ENCODE results near the gene TMC3. TPM values are rescaled to one million over a fixed set of nuclear protein-coding genes. Genes with fewer than 3 reads are reported as not detected.

Gene TMC3
- total and polyA plus RNA-seq, 5 donors = 0.02 to 0.14 TPM; not detected in 3

- H3K27ac ChIP-seq (ENCODE audit: low read length) = no peak overlapping the region
- no peak for ATAC-seq
- WGBS = 96% methylated on average over 4 of the region's 4 CpGs
- H3K27me3 ChIP-seq (ENCODE audit: control insufficient read depth, insufficient read depth) = no peaks in the 10 kb centered on the region
- H3K4me1 ChIP-seq (ENCODE audit: control insufficient read depth, insufficient read depth, low read length) = no peaks in the 10 kb centered on the region
- intact Hi-C loops (cut with DNase I) = no loop called here
- DNase-seq = no peak
- no peaks in the 10 kb centered on the region for H3K9me3 ChIP-seq (ENCODE audit: control insufficient read depth, low read length)
- no peak overlapping the region for H3K4me3 ChIP-seq (ENCODE audit: low read length)
Measured at GRCh38 chr15:81347910-81348309, 26.1 kb downstream of the TMC3 start.

GRCh38 chr15:81346611-81347010 is 27.4 kb downstream of the TMC3 start:
- H3K27me3 ChIP-seq (ENCODE audit: control insufficient read depth, insufficient read depth) = no peaks in the 10 kb centered on the region
- WGBS = 64% methylated on average over 2 of the region's 2 CpGs
- H3K9me3 ChIP-seq (ENCODE audit: control insufficient read depth, low read length) = no peaks in the 10 kb centered on the region
- H3K4me1 ChIP-seq (ENCODE audit: control insufficient read depth, insufficient read depth, low read length) = no peaks in the 10 kb centered on the region
- ATAC-seq = no peak
- H3K4me3 ChIP-seq (ENCODE audit: low read length) = no peak overlapping the region
- intact Hi-C loops (cut with DNase I) = no loop called here
- no peak overlapping the region for H3K27ac ChIP-seq (ENCODE audit: low read length)
- DNase-seq = no peak

- WGBS = 94% methylated on average over 4 of the region's 4 CpGs
- ATAC-seq (no peak), DNase-seq (no peak)
- Histone ChIP-seq H3K27ac (ENCODE audit: low read length) (no peak overlapping the region), H3K4me3 (ENCODE audit: low read length) (no peak overlapping the region), H3K4me1 (ENCODE audit: control insufficient read depth, insufficient read depth, low read length) (no peaks in the 10 kb centered on the region), H3K9me3 (ENCODE audit: control insufficient read depth, low read length) (no peaks in the 10 kb centered on the region), H3K27me3 (ENCODE audit: control insufficient read depth, insufficient read depth) (no peaks in the 10 kb centered on the region)
- intact Hi-C loops (cut with DNase I) = no loop called here
Measured at GRCh38 chr15:81343371-81343770, 30.6 kb downstream of the TMC3 start.

- Histone ChIP-seq H3K4me1 (ENCODE audit: control insufficient read depth, insufficient read depth, low read length) (no peaks in the 10 kb centered on the region), H3K4me3 (ENCODE audit: low read length) (no peak overlapping the region), H3K27me3 (ENCODE audit: control insufficient read depth, insufficient read depth) (no peaks in the 10 kb centered on the region), H3K9me3 (ENCODE audit: control insufficient read depth, low read length) (no peaks in the 10 kb centered on the region), H3K27ac (ENCODE audit: low read length) (no peak overlapping the region)
- intact Hi-C loops (cut with DNase I) = no loop called here
- 93% methylated on average over 4 of the region's 4 CpGs for WGBS
- ATAC-seq (no peak), DNase-seq (no peak)
Measured at GRCh38 chr15:81341351-81341750, 32.7 kb downstream of the TMC3 start.

DNA sequence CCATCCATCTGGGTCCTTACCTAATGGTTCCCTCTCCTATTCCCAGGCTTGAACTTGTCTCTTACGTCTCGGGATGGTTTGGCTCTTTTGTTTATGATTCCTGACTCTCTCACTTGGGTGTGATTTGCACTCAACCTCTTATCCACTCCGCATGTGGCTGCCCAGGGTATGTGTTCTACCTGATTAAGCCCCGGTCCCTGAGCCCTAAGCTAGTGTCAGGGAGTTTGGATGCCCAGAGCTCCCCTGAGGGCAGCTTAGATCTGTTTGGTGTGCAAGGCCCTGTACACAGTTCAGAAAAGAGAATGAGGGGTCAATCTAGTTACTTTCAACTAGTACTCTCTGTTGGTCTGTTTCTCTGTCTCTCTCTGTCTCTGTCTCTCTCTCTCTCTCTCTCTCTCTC is 34.2 kb downstream of the TMC3 start:
- DNase-seq = no peak
- Histone ChIP-seq H3K4me3 (ENCODE audit: low read length) (no peak overlapping the region), H3K9me3 (ENCODE audit: control insufficient read depth, low read length) (no peaks in the 10 kb centered on the region), H3K4me1 (ENCODE audit: control insufficient read depth, insufficient read depth, low read length) (no peaks in the 10 kb centered on the region), H3K27me3 (ENCODE audit: control insufficient read depth, insufficient read depth) (no peaks in the 10 kb centered on the region), H3K27ac (ENCODE audit: low read length) (no peak overlapping the region)
- 81% methylated on average over 4 of the region's 4 CpGs for WGBS
- no peak for ATAC-seq
- intact Hi-C loops (cut with DNase I) = no loop called here

DNA sequence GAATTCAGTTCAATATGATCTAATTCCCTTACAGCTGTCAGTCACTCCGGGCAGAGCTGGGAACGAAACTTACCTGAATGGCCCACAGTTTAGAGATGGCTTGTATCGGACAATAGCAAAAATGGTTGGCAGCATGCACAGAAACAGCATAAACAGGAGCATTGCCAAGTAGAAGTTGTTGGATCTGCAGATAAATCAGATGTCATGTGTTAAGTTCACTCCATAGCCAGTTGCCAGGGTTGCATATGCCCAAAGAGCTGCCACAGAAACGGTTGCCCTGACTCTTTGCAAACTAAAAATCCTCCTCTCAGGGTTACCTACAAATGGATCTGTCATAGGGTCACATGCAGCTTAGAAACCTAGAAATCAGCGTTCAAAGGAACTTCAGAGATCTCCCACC is 34.7 kb downstream of the TMC3 start:
- intact Hi-C loops (cut with DNase I) = no loop called here
- 86% methylated on average over 5 of the region's 5 CpGs for WGBS
- no peak for ATAC-seq
- no peaks in the 10 kb centered on the region for H3K27me3 ChIP-seq (ENCODE audit: control insufficient read depth, insufficient read depth)
- H3K27ac ChIP-seq (ENCODE audit: low read length) = no peak overlapping the region
- no peaks in the 10 kb centered on the region for H3K9me3 ChIP-seq (ENCODE audit: control insufficient read depth, low read length)
- DNase-seq = no peak
- H3K4me3 ChIP-seq (ENCODE audit: low read length) = no peak overlapping the region
- H3K4me1 ChIP-seq (ENCODE audit: control insufficient read depth, insufficient read depth, low read length) = peaks cover 2% of the 10 kb centered on the region

DNA sequence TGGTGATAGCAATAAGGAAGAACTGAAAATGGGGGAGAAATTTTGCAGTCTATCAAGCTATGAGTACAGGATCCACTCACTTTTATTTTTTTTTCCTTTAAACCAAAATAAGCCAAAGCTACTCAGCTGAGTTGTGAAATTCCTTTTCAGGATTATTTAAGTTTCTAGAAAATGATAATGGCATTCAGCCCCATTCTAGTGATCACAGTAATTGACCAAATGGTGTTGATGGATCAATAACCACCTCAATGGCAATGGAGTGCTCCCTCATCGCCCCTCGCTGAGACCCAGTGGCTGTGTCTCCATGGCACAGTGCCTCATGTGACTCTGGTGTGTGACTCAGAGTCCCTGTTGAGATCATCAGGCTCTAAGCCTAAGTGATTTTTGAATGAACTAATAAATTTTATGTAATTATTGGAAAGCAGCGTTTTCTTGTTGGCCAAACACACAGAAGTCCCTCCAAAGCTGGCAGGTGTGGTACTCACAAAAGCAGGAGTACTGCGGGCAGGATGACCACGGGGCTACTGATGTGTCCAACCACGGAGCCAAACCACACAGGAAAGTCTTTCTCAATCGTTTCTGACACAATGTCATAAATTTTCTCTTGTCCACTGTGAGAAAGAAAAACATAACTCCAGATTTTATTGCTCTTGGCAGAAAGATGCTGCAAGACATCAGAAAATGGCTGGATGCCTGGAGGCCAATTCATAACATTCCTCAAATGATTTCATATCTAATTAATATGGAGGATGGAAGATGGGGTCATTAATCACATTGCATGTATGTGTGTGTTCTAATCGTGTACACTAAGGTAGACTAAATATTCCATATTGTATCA is 35.6 kb downstream of the TMC3 start:
- H3K27me3 ChIP-seq (ENCODE audit: control insufficient read depth, insufficient read depth) = no peaks in the 10 kb centered on the region
- intact Hi-C loops (cut with DNase I) = no loop called here
- H3K9me3 ChIP-seq (ENCODE audit: control insufficient read depth, low read length) = no peaks in the 10 kb centered on the region
- H3K27ac ChIP-seq (ENCODE audit: low read length) = peak overlapping the region; percentile 65
- H3K4me1 ChIP-seq (ENCODE audit: control insufficient read depth, insufficient read depth, low read length) = peaks cover 2% of the 10 kb centered on the region
- 45% methylated on average over 8 of the region's 8 CpGs for WGBS
- ATAC-seq (peak; percentile 69 to 79), DNase-seq (peak; percentile 61 to 75 (median 69))
- no peak overlapping the region for H3K4me3 ChIP-seq (ENCODE audit: low read length)

- WGBS = 56% methylated on average over 9 of the region's 9 CpGs
- Histone ChIP-seq H3K4me3 (ENCODE audit: low read length) (no peak overlapping the region), H3K27me3 (ENCODE audit: control insufficient read depth, insufficient read depth) (no peaks in the 10 kb centered on the region), H3K4me1 (ENCODE audit: control insufficient read depth, insufficient read depth, low read length) (peaks cover 2% of the 10 kb centered on the region), H3K27ac (ENCODE audit: low read length) (peak overlapping the region; percentile 59), H3K9me3 (ENCODE audit: control insufficient read depth, low read length) (no peaks in the 10 kb centered on the region)
- ATAC-seq (peak; percentile 23 to 52), DNase-seq (peak in 1 of 3 donors; percentile 62)
- intact Hi-C loops (cut with DNase I) = no loop called here
Measured at GRCh38 chr15:81337713-81338157, 36.3 kb downstream of the TMC3 start.

DNA sequence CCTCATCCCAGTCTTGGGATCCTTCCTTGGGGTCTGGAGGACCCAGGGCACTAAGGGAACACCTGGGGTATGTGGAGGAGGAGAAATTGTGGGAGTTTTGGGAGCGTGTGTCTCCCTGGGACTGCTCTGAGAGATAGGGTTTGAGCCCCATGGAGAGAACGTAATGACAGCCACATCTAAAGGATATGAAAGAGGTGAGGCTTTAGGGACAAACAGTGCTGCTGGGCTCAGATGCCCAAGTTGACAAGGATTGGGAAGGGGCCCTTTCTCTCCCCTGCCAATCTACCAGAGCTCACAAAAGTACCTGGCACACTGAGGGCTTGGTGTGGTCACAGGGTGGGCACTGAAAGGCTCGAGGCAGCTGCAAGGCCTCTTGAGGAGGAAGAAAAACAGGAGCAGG is 36.8 kb downstream of the TMC3 start:
- DNase-seq = no peak
- intact Hi-C loops (cut with DNase I) = no loop called here
- Histone ChIP-seq H3K4me3 (ENCODE audit: low read length) (no peak overlapping the region), H3K4me1 (ENCODE audit: control insufficient read depth, insufficient read depth, low read length) (peaks cover 2% of the 10 kb centered on the region), H3K27me3 (ENCODE audit: control insufficient read depth, insufficient read depth) (no peaks in the 10 kb centered on the region), H3K9me3 (ENCODE audit: control insufficient read depth, low read length) (no peaks in the 10 kb centered on the region), H3K27ac (ENCODE audit: low read length) (peak overlapping the region; percentile 40)
- no peak for ATAC-seq
- WGBS = 73% methylated on average over 3 of the region's 3 CpGs

GRCh38 chr15:81336568-81336967 is 37.4 kb downstream of the TMC3 start:
- Histone ChIP-seq H3K4me3 (ENCODE audit: low read length) (no peak overlapping the region), H3K4me1 (ENCODE audit: control insufficient read depth, insufficient read depth, low read length) (peaks cover 2% of the 10 kb centered on the region), H3K9me3 (ENCODE audit: control insufficient read depth, low read length) (no peaks in the 10 kb centered on the region), H3K27me3 (ENCODE audit: control insufficient read depth, insufficient read depth) (no peaks in the 10 kb centered on the region), H3K27ac (ENCODE audit: low read length) (no peak overlapping the region)
- ATAC-seq = no peak
- intact Hi-C loops (cut with DNase I) = no loop called here
- DNase-seq = no peak
- WGBS = 86% methylated on average over 4 of the region's 4 CpGs

GRCh38 chr15:81335631-81336030 is 38.4 kb downstream of the TMC3 start:
- ATAC-seq (no peak), DNase-seq (no peak)
- Histone ChIP-seq H3K27ac (ENCODE audit: low read length) (no peak overlapping the region), H3K4me1 (ENCODE audit: control insufficient read depth, insufficient read depth, low read length) (peaks cover 2% of the 10 kb centered on the region), H3K27me3 (ENCODE audit: control insufficient read depth, insufficient read depth) (no peaks in the 10 kb centered on the region), H3K9me3 (ENCODE audit: control insufficient read depth, low read length) (no peaks in the 10 kb centered on the region), H3K4me3 (ENCODE audit: low read length) (no peak overlapping the region)
- intact Hi-C loops (cut with DNase I) = no loop called here
- 80% methylated on average over 4 of the region's 4 CpGs for WGBS

Data from right cardiac atrium (tissue), 5 donors.